Skeletal muscle tissue (tissue), 4 donors: ENCODE data around the gene KRTAP10-3. TPM values are rescaled to one million over a fixed set of nuclear protein-coding genes. Genes with fewer than 3 reads are reported as not detected.
"Not testable (repeated sequence)": the region's sequence is repeated elsewhere in the genome, so short reads cannot be mapped to it uniquely, and the experiment has no call there.

Experiments used
- H3K27ac ChIP-seq: one replicate; pipeline ENCODE4 v1.7.0; 2013; ENCODE audit warnings: mild to moderate bottlenecking, low read depth, low read length, inconsistent platforms
- H3K27me3 ChIP-seq, 3 donors: one replicate each; pipeline ENCODE4 v1.7.0; 2013; ENCODE audit warnings: low read length in 3 of 3; ENCODE audit not compliant: control insufficient read depth in 3 of 3, insufficient read depth in 3 of 3
- H3K36me3 ChIP-seq, 3 donors: one replicate each; pipeline ENCODE4 v1.7.0; 2013; ENCODE audit warnings: low read length in 3 of 3; ENCODE audit not compliant: control insufficient read depth in 3 of 3, insufficient read depth in 3 of 3
- H3K4me1 ChIP-seq, 3 donors: one replicate each; pipeline ENCODE4 v1.7.0; 2013; ENCODE audit warnings: low read length in 3 of 3, mild to moderate bottlenecking in 3 of 3; ENCODE audit not compliant: control insufficient read depth in 3 of 3, insufficient read depth in 3 of 3
- H3K4me3 ChIP-seq, 3 donors: one replicate each; pipeline ENCODE4 v1.7.0; 2013; ENCODE audit warnings: low read length in 3 of 3
- H3K9ac ChIP-seq, 3 donors: one replicate each; pipeline ENCODE4 v1.7.0; 2013; ENCODE audit warnings: low read length in 3 of 3, mild to moderate bottlenecking in 3 of 3, moderate library complexity in 2 of 3, low read depth in 1 of 3
- H3K9me3 ChIP-seq, 3 donors: one replicate each; pipeline ENCODE4 v1.7.0; 2013; ENCODE audit warnings: low read length in 3 of 3; ENCODE audit not compliant: control insufficient read depth in 3 of 3
- total RNA-seq: library from RNA; depleted of rRNA; stranded (reverse); fragments of >200 nt; gene quantifications from one replicate; pipeline ENCODE4 v1.2.3, GENCODE V29; 2014
- donor health status: Osteomylitis.

Gene KRTAP10-3
- total RNA-seq, 1 donor from 2014 or later = not detected

DNA sequence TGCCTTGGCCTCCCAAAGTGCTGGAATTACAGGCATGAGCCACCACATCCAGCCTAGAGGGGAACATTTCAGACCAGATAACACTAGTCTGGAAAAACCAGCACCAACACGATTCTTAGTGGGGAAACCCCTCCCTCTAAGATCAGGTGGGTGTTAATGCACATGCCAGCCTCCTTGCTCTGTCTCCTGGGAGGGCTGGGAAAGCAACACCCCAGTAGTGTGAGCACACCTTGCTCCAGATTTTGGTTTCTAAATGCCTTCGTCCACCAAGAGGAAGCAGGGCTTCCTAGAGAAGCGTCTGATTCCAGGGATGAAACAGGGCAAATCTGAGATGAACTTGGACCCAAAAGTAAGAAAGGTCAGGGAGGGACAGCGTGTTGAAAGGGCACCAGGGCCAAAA, 12.7 kb upstream of the KRTAP10-3 start:
- Histone ChIP-seq H3K4me1 (no peaks in the 10 kb centered on the region), H3K9me3 (peaks cover 0 to 4% (median 0%) of the 10 kb centered on the region in 3 donors), H3K27me3 (peaks cover 18 to 63% (median 58%) of the 10 kb centered on the region in 3 donors)

DNA sequence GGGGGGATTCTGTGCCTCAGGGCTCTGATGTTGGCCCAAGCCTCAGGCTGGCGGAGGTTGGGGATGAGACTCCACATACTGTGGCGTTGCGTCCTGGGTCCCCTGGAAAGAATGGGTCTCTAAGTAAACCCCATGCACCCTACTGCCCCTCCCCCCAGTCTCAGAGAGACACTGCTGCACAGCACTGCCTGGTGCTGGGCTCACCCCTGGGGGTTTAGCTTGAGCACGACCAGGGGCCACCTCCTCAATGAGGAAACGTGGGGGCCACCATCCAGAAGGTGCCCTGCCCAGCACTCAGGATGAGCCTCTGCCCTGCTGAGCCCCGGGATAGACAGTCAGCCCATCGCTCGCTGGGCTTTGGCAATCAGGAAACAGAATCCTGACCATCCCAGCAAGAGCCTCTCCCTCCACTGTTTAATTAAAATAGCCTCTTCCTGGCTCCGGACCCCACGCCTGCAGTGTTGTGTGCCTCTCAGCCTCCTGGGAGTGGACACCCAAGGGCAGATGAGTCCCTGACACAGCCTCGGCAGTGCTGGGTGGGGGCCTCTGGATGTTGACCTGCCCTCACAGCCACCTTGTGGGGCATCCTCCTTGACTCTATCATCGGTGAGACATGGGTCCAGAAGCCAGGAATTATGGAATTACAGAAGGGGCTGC, 11.4 kb upstream of the KRTAP10-3 start:
- Histone ChIP-seq H3K4me1 (no peaks in the 10 kb centered on the region), H3K27me3 (peaks cover 18 to 56% (median 52%) of the 10 kb centered on the region in 3 donors)

More for the DNA sequence above, 12.7 kb upstream of the KRTAP10-3 start:
- Histone ChIP-seq H3K9ac (no peak overlapping the region), H3K27ac (no peak overlapping the region), H3K4me3 (no peak overlapping the region), H3K36me3 (no peaks in the 10 kb centered on the region)

DNA sequence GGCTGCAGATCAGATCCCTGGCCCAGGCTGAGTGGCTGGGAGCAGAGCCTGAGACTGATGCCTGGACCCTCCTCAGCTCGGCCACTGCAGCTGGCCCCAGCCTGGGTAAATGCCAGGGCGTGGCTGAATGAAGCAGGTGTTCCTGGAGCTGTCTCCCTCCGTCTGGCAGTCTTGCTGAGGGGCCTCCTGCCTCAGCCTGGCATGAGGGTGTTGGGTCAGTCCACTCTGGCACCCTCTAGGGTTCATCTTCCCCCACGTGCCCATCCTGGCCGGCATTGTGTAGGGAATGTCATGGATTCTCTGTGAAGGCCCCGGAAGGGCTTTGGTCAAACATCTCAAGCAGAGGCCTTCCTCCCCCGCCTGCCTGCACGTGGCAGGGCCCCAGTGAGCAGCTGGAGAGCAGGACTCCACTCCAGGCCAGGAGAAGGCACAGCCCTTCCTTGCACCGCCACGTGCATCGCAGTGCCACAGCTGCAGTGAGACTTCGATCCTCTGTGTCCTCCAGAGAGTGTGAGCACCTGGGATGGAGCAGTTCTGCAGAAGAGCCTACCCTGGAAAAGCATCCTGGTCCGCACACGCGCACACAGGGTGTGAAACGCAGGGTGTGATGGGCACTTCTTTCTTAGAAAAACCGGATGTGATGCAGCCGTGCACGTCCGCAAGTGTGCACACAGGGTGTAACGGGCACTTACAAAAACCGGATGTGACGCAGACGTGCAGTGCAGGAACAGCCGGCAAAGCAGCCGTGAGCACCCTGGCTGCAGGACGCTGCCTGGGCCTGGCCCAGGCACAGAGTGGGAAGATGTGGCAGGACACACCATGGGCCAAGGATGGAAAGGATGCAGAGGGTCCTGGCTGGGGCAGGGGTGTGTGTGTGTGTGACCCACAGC, 10.3 kb upstream of the KRTAP10-3 start:
- H3K9me3 ChIP-seq = peaks cover 0 to 4% (median 0%) of the 10 kb centered on the region in 3 donors
- H3K4me3 ChIP-seq = no peak overlapping the region
- no peak overlapping the region for H3K9ac ChIP-seq

More for the DNA sequence above, 11.4 kb upstream of the KRTAP10-3 start:
- Histone ChIP-seq H3K27ac (no peak overlapping the region), H3K9me3 (peaks cover 0 to 4% (median 0%) of the 10 kb centered on the region in 3 donors), H3K9ac (no peak overlapping the region), H3K4me3 (no peak overlapping the region), H3K36me3 (no peaks in the 10 kb centered on the region)

DNA sequence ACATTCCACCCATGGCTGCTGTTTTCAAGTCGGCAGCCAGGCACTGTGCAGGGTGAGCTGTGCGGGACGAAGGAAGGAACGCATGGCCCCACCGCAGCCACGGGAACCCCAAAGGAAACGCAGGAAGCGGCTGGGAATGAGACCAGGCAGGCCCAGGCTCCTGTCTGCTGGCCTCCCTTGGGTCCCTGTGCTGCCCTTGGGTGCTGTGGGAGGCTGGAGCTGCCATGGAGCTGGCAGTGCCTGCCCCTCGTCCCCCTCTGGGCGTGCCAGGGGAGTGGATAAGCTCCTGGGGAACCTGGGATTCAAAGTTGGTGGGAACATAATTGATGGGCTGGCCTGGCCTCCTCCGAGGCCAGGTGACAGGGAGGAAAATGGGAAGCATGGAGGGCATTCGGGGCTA, 9.7 kb upstream of the KRTAP10-3 start:
- Histone ChIP-seq H3K9me3 (peaks cover 0 to 4% (median 2%) of the 10 kb centered on the region in 3 donors), H3K4me1 (no peaks in the 10 kb centered on the region), H3K36me3 (no peaks in the 10 kb centered on the region), H3K27me3 (peaks cover 17 to 49% (median 41%) of the 10 kb centered on the region in 3 donors), H3K27ac (no peak overlapping the region), H3K4me3 (no peak overlapping the region), H3K9ac (no peak overlapping the region)

More for the DNA sequence above, 10.3 kb upstream of the KRTAP10-3 start:
- no peaks in the 10 kb centered on the region for H3K4me1 ChIP-seq
- H3K27ac ChIP-seq = no peak overlapping the region
- H3K36me3 ChIP-seq = no peaks in the 10 kb centered on the region
- peaks cover 18 to 50% (median 44%) of the 10 kb centered on the region in 3 donors for H3K27me3 ChIP-seq

DNA sequence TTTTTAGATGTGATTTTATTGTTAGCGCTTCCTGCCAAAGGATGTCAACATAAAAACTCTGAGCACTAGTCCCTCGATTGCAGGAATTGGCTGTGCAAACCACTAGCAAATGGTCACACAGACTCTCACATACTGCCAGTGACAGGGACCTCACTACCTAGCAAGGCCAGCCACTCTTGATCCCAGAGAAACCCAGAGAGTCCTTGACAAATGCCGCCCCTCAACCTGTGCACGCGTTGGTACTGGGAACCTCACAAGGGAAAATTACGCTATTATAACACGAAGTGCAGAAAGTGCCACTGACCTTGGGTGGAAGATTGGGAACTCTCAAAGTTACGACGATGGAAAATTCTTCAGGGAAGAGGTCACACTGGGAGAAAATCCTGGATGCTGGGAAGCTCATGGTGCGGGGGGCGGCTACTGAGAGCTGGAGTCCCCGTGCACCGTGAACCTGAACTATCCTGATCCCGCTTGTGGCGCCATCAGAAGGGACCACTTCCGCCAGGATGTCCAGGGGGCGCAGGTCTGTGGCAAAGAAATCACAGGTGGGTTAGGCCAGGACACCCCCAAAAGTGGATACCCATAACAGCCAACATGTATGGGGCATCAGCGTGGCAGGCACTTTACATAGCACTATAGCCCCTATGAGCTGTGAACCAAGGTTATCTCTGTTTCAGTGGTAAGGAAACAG, 9.0 kb upstream of the KRTAP10-3 start:
- H3K4me3 ChIP-seq = no peak overlapping the region
- no peak overlapping the region for H3K9ac ChIP-seq
- no peak overlapping the region for H3K27ac ChIP-seq
- H3K36me3 ChIP-seq = no peaks in the 10 kb centered on the region
- peaks cover 14 to 44% (median 34%) of the 10 kb centered on the region in 3 donors for H3K27me3 ChIP-seq
- no peaks in the 10 kb centered on the region for H3K4me1 ChIP-seq
- H3K9me3 ChIP-seq = peaks cover 0 to 4% (median 2%) of the 10 kb centered on the region in 3 donors

DNA sequence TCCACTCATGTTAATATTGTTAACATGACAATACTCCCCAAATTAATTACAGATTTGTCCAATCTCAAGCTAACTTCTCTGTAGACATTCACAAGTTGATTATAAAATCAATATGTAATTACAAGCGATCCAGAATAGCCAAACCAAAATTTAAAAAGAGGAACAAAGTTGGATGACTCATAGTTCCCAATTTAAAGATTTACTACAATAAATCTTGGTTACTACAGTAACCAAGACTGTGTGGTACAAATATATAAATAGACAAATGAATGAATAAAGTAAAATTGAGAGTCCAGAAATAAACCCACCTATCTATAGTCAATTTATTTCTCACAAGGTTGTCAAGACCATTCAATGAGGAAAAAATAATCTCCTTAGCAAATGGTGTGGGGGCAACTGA, 7.8 kb upstream of the KRTAP10-3 start:
- Histone ChIP-seq H3K27me3 (peaks cover 14 to 31% (median 25%) of the 10 kb centered on the region in 3 donors), H3K4me3 (no peak overlapping the region), H3K9me3 (peaks cover 0 to 3% (median 2%) of the 10 kb centered on the region in 3 donors), H3K9ac (no peak overlapping the region), H3K4me1 (no peaks in the 10 kb centered on the region), H3K36me3 (no peaks in the 10 kb centered on the region), H3K27ac (no peak overlapping the region)

DNA sequence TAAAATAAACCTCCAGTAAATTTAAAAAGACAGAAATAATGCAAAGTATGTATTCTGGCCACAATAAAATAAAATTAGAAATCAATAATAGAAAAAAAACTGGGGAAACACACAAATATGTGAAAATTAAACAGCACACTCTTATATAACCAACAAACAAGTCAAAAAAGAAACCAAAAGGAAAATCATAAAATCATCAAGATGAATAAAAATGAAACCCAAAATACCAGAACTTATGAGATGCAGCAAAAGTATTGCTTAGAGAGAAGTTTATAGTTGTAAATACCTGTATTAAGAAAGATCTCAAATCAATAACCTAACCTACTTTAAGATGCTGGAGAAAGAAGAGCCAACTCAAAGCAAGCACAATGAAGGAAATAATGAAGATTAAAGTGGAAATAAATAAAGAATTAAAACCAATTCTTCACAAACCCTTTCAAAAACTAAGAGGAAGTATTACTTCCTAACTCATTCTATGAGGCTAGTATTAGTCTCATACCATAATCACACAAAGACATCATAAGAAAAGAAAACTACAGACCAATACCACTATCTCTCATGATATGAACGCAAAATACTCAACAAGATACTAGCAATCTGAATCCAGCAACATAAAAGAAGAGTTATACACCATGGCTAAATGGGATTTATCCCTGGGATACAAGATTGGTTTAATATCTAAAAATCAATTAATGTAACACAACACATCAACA, 6.4 kb upstream of the KRTAP10-3 start:
- no peak overlapping the region for H3K9ac ChIP-seq
- no peaks in the 10 kb centered on the region for H3K4me1 ChIP-seq
- H3K36me3 ChIP-seq = no peaks in the 10 kb centered on the region
- no peak overlapping the region for H3K4me3 ChIP-seq
- peaks cover 0 to 2% (median 0%) of the 10 kb centered on the region in 3 donors for H3K9me3 ChIP-seq
- peaks cover 10 to 23% (median 22%) of the 10 kb centered on the region in 3 donors for H3K27me3 ChIP-seq
- H3K27ac ChIP-seq = no peak overlapping the region

DNA sequence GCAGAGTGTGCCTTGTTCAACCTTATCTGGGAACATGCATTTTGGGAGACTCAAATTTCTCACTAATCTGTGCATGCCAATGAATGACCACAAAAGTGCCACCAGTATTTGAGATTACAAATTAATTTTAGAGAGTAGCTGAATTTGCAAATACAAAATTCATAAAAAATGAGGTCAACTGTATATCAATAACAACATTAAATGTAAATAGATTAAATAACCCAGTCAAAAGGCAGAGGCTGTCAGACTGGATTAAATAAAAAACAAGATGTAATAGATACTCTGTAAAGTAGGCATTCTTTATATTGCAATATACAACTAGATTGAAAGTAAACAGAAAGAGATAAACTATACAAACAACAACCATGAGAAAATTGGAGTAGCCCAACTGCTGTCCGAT, 5.5 kb upstream of the KRTAP10-3 start:
- H3K4me3 ChIP-seq = no peak overlapping the region
- H3K4me1 ChIP-seq = no peaks in the 10 kb centered on the region
- no peak overlapping the region for H3K9ac ChIP-seq
- H3K36me3 ChIP-seq = no peaks in the 10 kb centered on the region
- H3K9me3 ChIP-seq = peaks cover 0 to 3% (median 2%) of the 10 kb centered on the region in 3 donors
- H3K27ac ChIP-seq = no peak overlapping the region
- peaks cover 4 to 19% (median 17%) of the 10 kb centered on the region in 3 donors for H3K27me3 ChIP-seq

DNA sequence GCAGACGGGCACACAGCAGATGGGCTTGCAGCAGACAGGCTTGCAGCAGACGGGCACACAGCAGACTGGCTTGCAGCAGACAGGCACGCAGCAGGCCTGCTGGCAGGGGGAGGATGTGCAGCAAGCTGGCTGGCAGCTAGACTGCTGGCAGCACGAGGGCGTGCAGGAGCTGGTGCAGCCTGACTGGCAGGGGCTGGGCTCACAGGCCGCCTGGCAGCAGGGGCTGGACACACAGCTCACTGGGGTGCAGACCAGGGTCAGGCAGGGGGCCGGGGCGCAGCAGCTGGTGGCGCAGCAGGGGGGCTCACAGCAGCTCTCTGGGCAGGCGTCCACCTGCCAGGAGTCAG, 293 bp downstream of the KRTAP10-3 start:
- H3K27ac ChIP-seq, H3K36me3 ChIP-seq: not testable (repeated sequence)

More for the DNA sequence above, 293 bp downstream of the KRTAP10-3 start:
- H3K27me3 ChIP-seq = peaks cover 28 to 52% (median 36%) of the 10 kb centered on the region in 3 donors
- not testable (repeated sequence) for H3K9ac ChIP-seq, H3K9me3 ChIP-seq, H3K4me1 ChIP-seq, H3K4me3 ChIP-seq
